Stimulated activated CD8-positive, alpha-beta memory T cell treated with anti-CD3 and anti-CD28 coated beads, Interleukin-15, amount 100 ng/mL, for 4 hours (primary cell): ENCODE data around the gene GCH1.
"Not testable (repeated sequence)": the region's sequence is repeated elsewhere in the genome, so short reads cannot be mapped to it uniquely, and the experiment has no call there.

ENCODE experiments used
- DNase-seq, 2 donors: peaks; one replicate each; pipeline ENCODE4 v3.0.0-alpha.2; 2020; ENCODE audit warnings: low read depth in 2 of 2

GCH1 gene

GRCh38 chr14:54822685-54823084 lies 79.9 kb downstream of the GCH1 start:
- DNase-seq, result no peak

GRCh38 chr14:54818201-54819133 lies 84.2 kb downstream of the GCH1 start:
- DNase-seq, result no peak

- DNase-seq, result no peak
Measured at GRCh38 chr14:54817506-54817905, 85.1 kb downstream of the GCH1 start.

GRCh38 chr14:54816450-54816849 lies 86.2 kb downstream of the GCH1 start:
- DNase-seq, result no peak

GRCh38 chr14:54815515-54815914 lies 87.1 kb downstream of the GCH1 start:
- no peak for DNase-seq

- no peak for DNase-seq
Measured at GRCh38 chr14:54815016-54815415, 87.6 kb downstream of the GCH1 start.

- no peak for DNase-seq
Measured at GRCh38 chr14:54814076-54814475, 88.5 kb downstream of the GCH1 start.

- no peak for DNase-seq
Measured at GRCh38 chr14:54813081-54813480, 89.5 kb downstream of the GCH1 start.

GRCh38 chr14:54812617-54813016 lies 90.0 kb downstream of the GCH1 start:
- no peak for DNase-seq

- no peak for DNase-seq
Measured at GRCh38 chr14:54809767-54810166, 92.9 kb downstream of the GCH1 start.

GRCh38 chr14:54808326-54809161 lies 94.1 kb downstream of the GCH1 start:
- DNase-seq, result no peak

- no peak for DNase-seq
Measured at GRCh38 chr14:54807881-54808280, 94.7 kb downstream of the GCH1 start.

- no peak for DNase-seq
Measured at GRCh38 chr14:54807428-54807827, 95.2 kb downstream of the GCH1 start.

GRCh38 chr14:54806616-54807015 lies 96.0 kb downstream of the GCH1 start:
- DNase-seq, result no peak

- peak; percentile 27 to 41 for DNase-seq
Measured at GRCh38 chr14:54805445-54806322, 96.9 kb downstream of the GCH1 start.

- no peak for DNase-seq
Measured at GRCh38 chr14:54805070-54805444, 97.6 kb downstream of the GCH1 start.

- no peak for DNase-seq
Measured at GRCh38 chr14:54804538-54805041, 98.0 kb downstream of the GCH1 start.

- DNase-seq, result no peak
Measured at GRCh38 chr14:54803926-54804537, 98.6 kb downstream of the GCH1 start.

GRCh38 chr14:54803396-54803795 lies 99.2 kb downstream of the GCH1 start:
- no peak for DNase-seq

GRCh38 chr14:54801482-54801881 lies 101.1 kb downstream of the GCH1 start:
- not testable (repeated sequence) for DNase-seq

GRCh38 chr14:54798465-54799124 lies 104.0 kb downstream of the GCH1 start:
- DNase-seq, result no peak
